Karpas-422 (cell line): ENCODE measurements around the gene CDCP1. TPM values are rescaled to one million over a fixed set of nuclear protein-coding genes. Genes with fewer than 3 reads are reported as not detected.
"Not testable (repeated sequence)": the region's sequence is repeated elsewhere in the genome, so short reads cannot be mapped to it uniquely, and the experiment has no call there.

Experiments
- DNase-seq: peaks from one replicate; pipeline ENCODE4 v3.0.0-alpha.2; 2015
- H2AFZ ChIP-seq: fragments of 200-600 bp; sonication (generic); 2 replicates; pipeline ENCODE4 v1.6.1; 2014; ENCODE audit warnings: antibody characterized with exemption, low read length, mixed read lengths
- H3K27ac ChIP-seq: fragments of 200-600 bp; sonication (generic); 2 replicates; pipeline ENCODE4 v1.5.1; 2014; ENCODE audit warnings: mild to moderate bottlenecking, low read length, moderate library complexity
- H3K27me3 ChIP-seq: fragments of 200-600 bp; sonication (generic); 2 replicates; pipeline ENCODE4 v1.6.1; 2014; ENCODE audit warnings: low read length, mixed read lengths
- H3K36me3 ChIP-seq: fragments of 200-600 bp; sonication (generic); 2 replicates; pipeline ENCODE4 v1.6.1; 2014; ENCODE audit warnings: low read length, mixed read lengths; ENCODE audit not compliant: insufficient read depth
- H3K4me1 ChIP-seq: fragments of 200-600 bp; sonication (generic); 2 replicates; pipeline ENCODE4 v1.6.1; 2014; ENCODE audit warnings: mild to moderate bottlenecking, low read length, mixed read lengths
- H3K4me2 ChIP-seq: fragments of 200-600 bp; sonication (generic); 2 replicates; pipeline ENCODE4 v1.6.1; 2014; ENCODE audit warnings: low read length, low read depth, mild to moderate bottlenecking; ENCODE audit not compliant: poor library complexity, severe bottlenecking
- H3K4me3 ChIP-seq: fragments of 200-600 bp; sonication (generic); 2 replicates; pipeline ENCODE4 v1.5.1; 2014; ENCODE audit warnings: mild to moderate bottlenecking, antibody characterized with exemption, low read length, mixed read lengths
- H3K79me2 ChIP-seq: fragments of 200-600 bp; sonication (generic); 2 replicates; pipeline ENCODE4 v1.6.1; 2014; ENCODE audit warnings: mild to moderate bottlenecking, low read length, mixed read lengths
- H3K9ac ChIP-seq: fragments of 200-600 bp; sonication (generic); 2 replicates; pipeline ENCODE4 v1.6.0; 2014; ENCODE audit warnings: low read length
- H3K9me2 ChIP-seq: fragments of 200-600 bp; sonication (generic), shearing (Covaris generic); replicated peaks from 2 replicates; pipeline ENCODE4 v1.6.0; 2014; ENCODE audit warnings: mild to moderate bottlenecking, low read length, moderate library complexity; ENCODE audit not compliant: insufficient read depth
- H3K9me3 ChIP-seq: fragments of 300-700, 200-600 bp; sonication (generic); 2 replicates; pipeline ENCODE4 v1.6.1; 2014; ENCODE audit warnings: low read length, mixed read lengths
- H4K20me1 ChIP-seq: fragments of 200-600 bp; sonication (generic); 2 replicates; pipeline ENCODE4 v1.6.1; 2014; ENCODE audit warnings: mild to moderate bottlenecking, antibody characterized with exemption, low read length, low read depth; ENCODE audit not compliant: insufficient read depth
- total RNA-seq: library from RNA; depleted of rRNA; stranded (reverse); fragments of >200 nt; shearing (Covaris generic); gene quantifications from 2 replicates; pipeline ENCODE4 v1.2.3, GENCODE V29; 2014; ENCODE audit warnings: low replicate concordance

Gene CDCP1
- total RNA-seq, 1 experiment from 2014 or later: not detected

DNA sequence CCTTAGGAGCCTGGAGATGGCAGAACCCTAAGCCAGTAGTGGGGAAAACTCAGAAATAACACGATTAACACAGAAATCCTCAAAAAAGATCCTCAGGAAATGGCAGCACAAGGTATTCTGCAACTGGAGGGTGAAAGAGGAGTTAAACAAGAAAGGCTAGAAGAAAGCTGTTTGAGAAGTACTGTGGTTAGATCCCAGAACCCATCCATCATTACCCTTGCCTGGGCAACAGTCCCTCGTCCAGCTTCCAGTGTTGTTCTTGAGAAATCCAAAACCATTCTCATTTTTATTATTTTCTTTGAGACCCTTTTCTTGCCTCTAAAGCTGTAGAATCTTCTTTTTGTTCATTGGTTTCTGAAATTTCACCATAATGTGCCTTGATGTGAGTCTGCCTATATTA lies 2.7 kb upstream of the CDCP1 start:
- Histone ChIP-seq H4K20me1 (no peaks in the 10 kb centered on the region), H3K36me3 (no peaks in the 10 kb centered on the region), H3K9me3 (no peaks in the 10 kb centered on the region), H3K4me1 (no peaks in the 10 kb centered on the region), H3K9me2 (no peaks in the 10 kb centered on the region), H3K9ac (no peak overlapping the region), H3K4me2 (no peak overlapping the region), H3K4me3 (no peak overlapping the region), H3K27me3 (no peaks in the 10 kb centered on the region), H3K79me2 (no peaks in the 10 kb centered on the region), H2AFZ (no peak overlapping the region), H3K27ac (no peak overlapping the region)
- DNase-seq: no peak

DNA sequence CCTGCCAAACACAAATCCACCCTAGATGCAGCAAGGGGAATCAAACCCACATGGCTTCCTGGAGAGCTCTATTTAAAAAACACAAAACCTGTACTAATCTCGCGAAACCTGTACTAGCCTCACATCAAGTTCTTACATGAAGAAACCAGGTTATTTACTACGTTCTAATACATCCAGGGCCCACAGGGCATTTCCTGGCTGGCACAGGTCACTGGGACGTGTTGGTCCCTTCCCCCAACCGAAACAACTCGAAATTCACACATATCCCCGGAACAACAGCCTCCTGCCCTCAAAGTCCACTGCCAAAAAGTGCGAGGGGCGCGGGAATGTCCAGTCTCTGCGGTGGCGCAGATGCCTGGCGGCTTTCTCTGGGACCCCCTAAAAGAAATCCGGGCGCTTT lies 955 bp downstream of the CDCP1 start:
- H3K4me1 ChIP-seq: no peaks in the 10 kb centered on the region
- peak; percentile 31 for DNase-seq
- no peak overlapping the region for H3K9ac ChIP-seq
- H2AFZ ChIP-seq: no peak overlapping the region
- no peaks in the 10 kb centered on the region for H3K9me3 ChIP-seq
- no peaks in the 10 kb centered on the region for H3K9me2 ChIP-seq
- H3K27ac ChIP-seq: no peak overlapping the region
- H3K4me3 ChIP-seq: no peak overlapping the region
- no peak overlapping the region for H3K4me2 ChIP-seq
- H4K20me1 ChIP-seq: no peaks in the 10 kb centered on the region
- H3K27me3 ChIP-seq: no peaks in the 10 kb centered on the region
- no peaks in the 10 kb centered on the region for H3K79me2 ChIP-seq
- H3K36me3 ChIP-seq: no peaks in the 10 kb centered on the region

DNA sequence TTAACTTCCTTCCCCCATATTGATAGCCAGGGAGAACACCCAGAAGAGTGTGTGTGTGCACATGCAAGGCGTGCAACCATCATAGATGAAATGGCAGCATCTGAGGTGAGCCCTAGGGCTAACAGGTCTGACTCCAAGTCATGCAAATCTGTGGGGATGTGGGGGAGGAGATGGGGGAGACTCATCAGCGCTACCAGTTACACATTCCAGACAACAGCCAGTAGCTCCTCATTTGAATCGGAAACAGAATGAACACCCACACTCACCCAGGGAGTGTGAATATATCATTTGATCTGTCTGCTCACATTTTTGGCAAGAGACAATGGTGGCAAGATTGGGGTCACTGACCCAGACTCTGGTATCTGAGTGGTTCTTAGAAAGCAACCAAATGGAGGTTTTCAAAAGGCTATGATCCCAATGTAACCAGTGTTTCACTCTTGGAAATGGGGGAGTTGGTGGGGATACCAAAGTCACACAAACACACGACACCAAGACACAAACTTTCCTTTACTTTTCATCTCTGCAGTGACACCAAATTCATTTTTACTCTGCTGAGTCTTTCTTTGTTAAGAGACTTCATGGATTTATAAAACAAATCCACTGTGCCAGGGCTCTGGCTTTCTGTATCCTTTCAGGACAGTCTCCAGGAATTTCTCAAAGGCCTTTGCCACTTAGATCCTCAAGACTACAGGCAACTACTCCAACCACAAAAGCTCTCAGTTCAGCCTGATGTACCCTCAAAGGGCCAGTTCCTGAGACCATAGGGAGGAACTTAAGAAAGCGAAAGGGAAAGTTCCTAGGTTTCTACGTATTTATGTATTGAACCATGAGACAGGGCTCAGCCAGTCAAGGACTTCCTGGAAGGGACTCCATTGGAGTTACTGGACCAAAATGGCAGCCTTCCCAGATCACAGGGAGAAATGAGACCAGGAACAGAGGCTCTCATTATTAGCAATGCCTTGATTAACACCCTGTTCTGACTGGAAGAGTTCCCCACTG lies 2.2 kb downstream of the CDCP1 start:
- H3K4me3 ChIP-seq: no peak overlapping the region
- H3K36me3 ChIP-seq: no peaks in the 10 kb centered on the region
- H3K27ac ChIP-seq: no peak overlapping the region
- H4K20me1 ChIP-seq: no peaks in the 10 kb centered on the region
- H3K9ac ChIP-seq: no peak overlapping the region
- no peaks in the 10 kb centered on the region for H3K9me3 ChIP-seq
- DNase-seq: no peak
- peaks cover 5% of the 10 kb centered on the region for H3K4me1 ChIP-seq
- H3K9me2 ChIP-seq: no peaks in the 10 kb centered on the region
- no peaks in the 10 kb centered on the region for H3K27me3 ChIP-seq
- H2AFZ ChIP-seq: no peak overlapping the region
- H3K79me2 ChIP-seq: no peaks in the 10 kb centered on the region
- peak overlapping the region; percentile 21 for H3K4me2 ChIP-seq

DNA sequence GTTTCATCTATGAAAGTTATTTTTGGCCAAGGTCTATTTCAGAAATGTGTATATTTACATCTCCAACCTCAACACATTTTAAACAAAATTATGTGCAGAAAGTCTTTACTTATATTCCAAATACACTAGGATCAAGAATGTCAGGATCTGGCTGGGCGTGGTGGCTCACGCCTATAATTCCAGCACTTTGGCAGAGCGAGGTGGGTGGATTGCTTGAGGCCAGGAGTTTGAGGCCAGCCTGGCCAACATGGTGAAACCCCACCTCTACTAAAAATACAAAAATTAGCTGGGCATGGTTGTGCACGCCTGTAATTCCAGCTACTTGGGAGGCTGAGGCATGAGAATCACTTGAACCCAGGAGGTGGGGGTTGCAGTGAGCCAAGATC lies 5.4 kb downstream of the CDCP1 start:
- not testable (repeated sequence) for H3K27me3 ChIP-seq, H3K79me2 ChIP-seq, H3K9me3 ChIP-seq, H3K9ac ChIP-seq, H4K20me1 ChIP-seq, H3K4me1 ChIP-seq, H3K27ac ChIP-seq, H3K4me3 ChIP-seq, H3K9me2 ChIP-seq, DNase-seq, H3K4me2 ChIP-seq, H3K36me3 ChIP-seq, H2AFZ ChIP-seq

DNA sequence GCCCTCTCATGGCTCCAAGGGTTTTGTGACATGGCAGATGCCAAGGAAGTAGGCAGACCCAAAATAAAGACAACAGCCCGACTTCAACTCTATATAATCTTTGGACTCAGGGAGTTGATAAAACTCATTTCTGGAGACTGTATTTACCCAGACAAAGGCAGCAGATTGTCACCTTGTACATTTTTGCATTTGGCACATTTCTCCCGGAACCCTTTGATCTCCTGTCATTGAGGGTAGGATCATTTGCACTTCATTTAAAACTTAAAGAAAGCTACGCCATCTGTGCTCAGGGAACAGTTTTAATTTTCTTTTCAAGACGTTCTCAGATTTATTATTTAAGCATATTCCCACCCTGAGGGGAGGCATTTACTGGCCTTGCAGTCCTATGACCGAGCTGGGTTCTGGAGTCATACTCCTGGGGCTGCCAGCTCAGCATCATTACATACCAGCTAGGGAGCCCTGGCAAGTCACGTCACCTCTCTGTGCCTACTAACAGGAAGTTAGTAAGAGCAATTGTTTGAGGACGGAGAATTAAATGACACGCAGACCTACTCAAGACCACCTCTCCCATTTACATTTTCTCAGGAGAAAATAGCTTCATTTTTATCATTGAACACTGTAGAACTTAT lies 5.9 kb downstream of the CDCP1 start:
- H3K27ac ChIP-seq: no peak overlapping the region
- H3K9ac ChIP-seq: no peak overlapping the region
- H2AFZ ChIP-seq: no peak overlapping the region
- H3K27me3 ChIP-seq: no peaks in the 10 kb centered on the region
- H3K4me2 ChIP-seq: no peak overlapping the region
- peaks cover 10% of the 10 kb centered on the region for H3K4me1 ChIP-seq
- H4K20me1 ChIP-seq: no peaks in the 10 kb centered on the region
- no peaks in the 10 kb centered on the region for H3K9me2 ChIP-seq
- H3K4me3 ChIP-seq: no peak overlapping the region
- H3K9me3 ChIP-seq: no peaks in the 10 kb centered on the region
- DNase-seq: no peak
- H3K79me2 ChIP-seq: no peaks in the 10 kb centered on the region
- no peaks in the 10 kb centered on the region for H3K36me3 ChIP-seq

DNA sequence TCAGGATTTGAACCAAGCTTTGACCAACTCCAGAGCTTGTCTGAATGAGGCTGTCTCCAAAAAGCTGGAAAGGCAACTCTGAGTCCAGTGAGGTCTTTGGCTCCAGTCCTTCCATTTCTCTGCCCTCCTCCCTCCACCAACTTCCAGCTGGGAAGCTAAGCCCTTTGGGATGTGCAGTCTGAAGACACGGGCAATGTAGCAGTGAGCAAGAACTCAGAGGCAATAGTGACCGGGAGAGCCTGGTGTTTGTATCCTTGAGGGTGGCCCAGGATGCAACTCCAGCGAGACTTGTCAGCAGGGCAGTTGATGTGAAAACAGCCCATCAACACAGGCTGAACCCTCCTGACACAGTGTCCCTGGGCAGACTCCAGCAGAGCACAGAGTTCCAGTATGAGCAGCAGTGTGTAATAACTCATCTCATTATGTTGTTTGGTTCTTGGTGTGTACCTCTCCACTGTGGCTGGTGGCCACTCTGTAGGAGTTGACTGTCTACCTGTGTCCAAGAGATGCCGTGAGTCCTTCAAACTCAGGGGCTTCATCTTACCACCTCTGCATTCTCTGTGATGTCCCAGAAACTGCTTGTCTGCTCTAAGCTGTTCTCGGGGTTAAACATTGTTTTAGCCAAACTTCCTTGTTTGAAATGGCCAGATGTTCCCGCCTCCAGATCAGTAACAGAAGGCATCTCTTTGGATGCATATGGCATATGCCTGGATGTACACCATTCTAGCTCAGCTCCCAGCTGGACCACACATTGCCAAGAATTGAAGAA lies 6.6 kb downstream of the CDCP1 start:
- no peaks in the 10 kb centered on the region for H3K9me2 ChIP-seq
- no peak for DNase-seq
- no peaks in the 10 kb centered on the region for H3K79me2 ChIP-seq
- H3K27ac ChIP-seq: no peak overlapping the region
- H3K4me2 ChIP-seq: no peak overlapping the region
- H2AFZ ChIP-seq: no peak overlapping the region
- no peak overlapping the region for H3K9ac ChIP-seq
- no peaks in the 10 kb centered on the region for H3K27me3 ChIP-seq
- no peaks in the 10 kb centered on the region for H3K9me3 ChIP-seq
- no peaks in the 10 kb centered on the region for H3K36me3 ChIP-seq
- peaks cover 10% of the 10 kb centered on the region for H3K4me1 ChIP-seq
- no peaks in the 10 kb centered on the region for H4K20me1 ChIP-seq
- no peak overlapping the region for H3K4me3 ChIP-seq

DNA sequence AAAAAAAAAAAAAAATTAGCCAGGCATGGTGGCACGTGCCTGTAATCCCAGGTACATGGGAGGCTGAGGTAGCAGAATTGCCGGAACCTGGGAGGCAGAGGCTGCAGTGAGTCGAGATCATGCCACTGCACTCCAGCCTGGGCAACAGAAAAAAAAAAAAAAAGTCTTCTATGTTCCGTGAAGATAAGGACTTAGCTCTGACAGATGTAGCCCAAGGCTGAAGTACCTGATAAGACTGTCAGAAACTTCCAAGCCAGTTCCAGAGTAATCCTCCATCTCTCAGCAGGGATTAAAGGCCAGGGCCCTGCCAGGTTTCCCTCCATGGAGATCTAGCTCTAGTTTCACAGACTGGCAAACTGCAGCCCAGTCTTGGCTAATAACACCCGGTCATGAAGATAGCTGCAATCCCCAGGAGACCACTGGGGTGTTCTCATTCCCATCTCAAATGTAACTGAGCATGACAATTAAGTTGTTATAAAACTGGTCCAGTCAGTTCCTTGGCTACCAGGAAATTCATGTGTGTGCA lies 8.5 kb downstream of the CDCP1 start:
- H3K4me2 ChIP-seq: no peak overlapping the region
- no peak overlapping the region for H3K27ac ChIP-seq
- no peak overlapping the region for H3K4me3 ChIP-seq
- H3K36me3 ChIP-seq: no peaks in the 10 kb centered on the region
- H3K27me3 ChIP-seq: no peaks in the 10 kb centered on the region
- H3K79me2 ChIP-seq: no peaks in the 10 kb centered on the region
- no peak for DNase-seq
- no peaks in the 10 kb centered on the region for H4K20me1 ChIP-seq
- H3K9ac ChIP-seq: no peak overlapping the region
- H3K4me1 ChIP-seq: peaks cover 10% of the 10 kb centered on the region
- H2AFZ ChIP-seq: no peak overlapping the region
- no peaks in the 10 kb centered on the region for H3K9me3 ChIP-seq
- no peaks in the 10 kb centered on the region for H3K9me2 ChIP-seq

DNA sequence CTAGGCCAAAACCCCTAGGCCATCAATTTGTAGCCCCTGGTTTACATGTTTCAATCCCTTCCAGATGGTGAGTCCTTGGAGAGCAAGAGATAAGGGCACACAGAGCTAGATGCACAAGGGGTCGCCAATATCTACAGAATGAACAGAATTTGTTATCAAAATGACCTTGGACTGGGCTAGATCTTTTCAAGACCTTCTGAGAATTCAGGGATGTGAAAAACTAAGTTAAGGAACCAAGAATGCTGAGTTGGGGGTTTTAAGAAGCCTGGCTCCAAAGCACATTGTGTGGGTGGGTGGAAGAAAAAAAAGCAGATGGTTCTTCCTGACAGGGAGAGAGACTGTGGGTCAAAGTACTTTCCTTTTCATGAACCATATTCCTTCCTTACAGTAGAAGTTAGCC lies 10.2 kb downstream of the CDCP1 start:
- Histone ChIP-seq H3K36me3 (no peaks in the 10 kb centered on the region), H2AFZ (no peak overlapping the region), H3K9me3 (no peaks in the 10 kb centered on the region), H3K4me2 (no peak overlapping the region), H3K9me2 (no peaks in the 10 kb centered on the region), H3K27me3 (no peaks in the 10 kb centered on the region), H3K9ac (no peak overlapping the region), H3K79me2 (no peaks in the 10 kb centered on the region), H3K4me3 (no peak overlapping the region), H3K4me1 (peaks cover 10% of the 10 kb centered on the region), H4K20me1 (no peaks in the 10 kb centered on the region), H3K27ac (no peak overlapping the region)
- DNase-seq: no peak
